H1 (cell line): ENCODE data around the gene TTYH2. TPM values are rescaled to one million over a fixed set of nuclear protein-coding genes. Genes with fewer than 3 reads are reported as not detected.

ENCODE experiments used
- CTCF ChIA-PET: fragments of 300-600 bp; sonication (Branson Sonifier 250); formaldehyde crosslinking; loops from one replicate; lab custom pipeline; 2021; ENCODE audit not compliant: partially characterized antibody; lab: Charles Lee
- POLR2A ChIA-PET: fragments of 300-600 bp; sonication (Branson Sonifier 250); formaldehyde crosslinking; loops from one replicate; lab custom pipeline; 2021; ENCODE audit warnings: inconsistent platforms; ENCODE audit not compliant: partially characterized antibody; lab: Charles Lee
- DNase-seq, 2 experiments: peaks; one replicate each; pipeline versions ENCODE4 v3.0.0 to v3.0.0-alpha.2; 2010 to 2022; ENCODE audit warnings: low spot score in 2 of 2, low read depth in 1 of 2, mixed read lengths in 1 of 2
- FAIRE-seq: peaks from 2 replicates; lab custom pipeline; 2011; peaks lifted over from hg19 to GRCh38; lab: Jason Lieb, UNC
- H2AFZ ChIP-seq: 2 replicates; pipeline ENCODE4 v1.8.1; 2012; ENCODE audit warnings: low read length, inconsistent platforms
- H2AK5ac ChIP-seq: 2 replicates; pipeline ENCODE4 v1.6.1; 2013; ENCODE audit warnings: low read depth, low read length
- H2BK120ac ChIP-seq: replicated peaks from 2 replicates; pipeline ENCODE3; 2013; ENCODE audit warnings: low read depth, low read length, inconsistent platforms
- H2BK12ac ChIP-seq: 2 replicates; pipeline ENCODE4 v1.6.1; 2013; ENCODE audit warnings: low read depth, low read length
- H2BK15ac ChIP-seq: 2 replicates; pipeline ENCODE4 v1.6.1; 2013; ENCODE audit warnings: low read length
- H2BK20ac ChIP-seq: 2 replicates; pipeline ENCODE4 v1.6.1; 2013; ENCODE audit warnings: low read length
- H2BK5ac ChIP-seq: 2 replicates; pipeline ENCODE4 v1.6.1; 2013; ENCODE audit warnings: low read depth, low read length
- H3K14ac ChIP-seq: 2 replicates; pipeline ENCODE4 v1.6.1; 2013; ENCODE audit warnings: inconsistent platforms; ENCODE audit not compliant: insufficient read length
- H3K18ac ChIP-seq: 2 replicates; pipeline ENCODE4 v1.6.1; 2013; ENCODE audit warnings: low read length; ENCODE audit errors: extremely low read depth
- H3K23ac ChIP-seq: 2 replicates; pipeline ENCODE4 v1.6.1; 2013; ENCODE audit warnings: inconsistent platforms; ENCODE audit not compliant: insufficient read length
- H3K23me2 ChIP-seq: 2 replicates; pipeline ENCODE4 v1.6.1; 2013; ENCODE audit warnings: low read depth, low read length
- H3K27ac ChIP-seq: 2 replicates; pipeline ENCODE4 v1.6.1; 2011; ENCODE audit warnings: low read depth, low read length, inconsistent platforms
- H3K27me3 ChIP-seq, 4 experiments: replicated peaks in 1 of 4; 1 replicate in 1 of 4; 2 replicates in 3 of 4; pipeline versions ENCODE4 v1.6.1 to v1.8.1; 2011 to 2013; ENCODE audit warnings: low read length in 3 of 4, mild to moderate bottlenecking in 3 of 4, inconsistent platforms in 2 of 4, mixed read lengths in 2 of 4, moderate library complexity in 1 of 4; ENCODE audit not compliant: control insufficient read depth in 3 of 4, insufficient read depth in 3 of 4; ENCODE audit errors: extremely low read depth in 1 of 4
- H3K36me3 ChIP-seq, 4 experiments: 2 replicates each; pipeline versions ENCODE4 v1.6.1 to v1.8.1; 2011 to 2013; ENCODE audit warnings: mild to moderate bottlenecking in 4 of 4, low read length in 3 of 4, moderate library complexity in 2 of 4, control low read depth in 1 of 4, inconsistent platforms in 1 of 4; ENCODE audit not compliant: insufficient read depth in 4 of 4, control insufficient read depth in 2 of 4
- H3K4ac ChIP-seq: replicated peaks from 2 replicates; pipeline ENCODE3; 2013; ENCODE audit warnings: low read length, low read depth, mixed read lengths, inconsistent platforms; ENCODE audit not compliant: insufficient read length
- H3K4me1 ChIP-seq, 4 experiments: replicated peaks in 1 of 4; 1 replicate in 1 of 4; 2 replicates in 3 of 4; pipeline versions ENCODE4 v1.6.1 to v1.8.1; 2011 to 2013; ENCODE audit warnings: low read length in 3 of 4, inconsistent platforms in 2 of 4, mixed read lengths in 1 of 4; ENCODE audit not compliant: insufficient read depth in 4 of 4, control insufficient read depth in 3 of 4
- H3K4me2 ChIP-seq, 2 experiments: 2 replicates each; pipeline versions ENCODE4 v1.6.1 to v1.8.1; 2011 to 2013; ENCODE audit warnings: low read depth in 2 of 2, low read length in 2 of 2, control low read depth in 1 of 2, inconsistent platforms in 1 of 2, mild to moderate bottlenecking in 1 of 2; ENCODE audit not compliant: insufficient read depth in 1 of 2
- H3K4me3 ChIP-seq, 4 experiments: fragments of 200-600, 300-600 bp in 1 of 4; sonication (generic), shearing (Covaris generic), sonication (Bioruptor Twin) in 1 of 4; 2 replicates each; pipeline versions ENCODE4 v1.5.1 to v1.8.1; 2011 to 2016; ENCODE audit warnings: low read length in 4 of 4, low read depth in 3 of 4, control low read depth in 2 of 4, inconsistent platforms in 2 of 4, mild to moderate bottlenecking in 2 of 4, mixed read lengths in 1 of 4, moderate library complexity in 1 of 4; ENCODE audit not compliant: insufficient read depth in 2 of 4; ENCODE audit errors: extremely low read depth in 1 of 4
- H3K56ac ChIP-seq: replicated peaks from 2 replicates; pipeline ENCODE3; 2013; ENCODE audit warnings: low read depth, mild to moderate bottlenecking, mixed read lengths, low read length, inconsistent platforms; ENCODE audit not compliant: insufficient read length
- H3K79me1 ChIP-seq: 2 replicates; pipeline ENCODE4 v1.6.1; 2013; ENCODE audit warnings: low read depth, low read length, control low read depth
- H3K79me2 ChIP-seq, 2 experiments: 2 replicates each; pipeline versions ENCODE4 v1.6.1 to v1.8.1; 2012 to 2013; ENCODE audit warnings: low read length in 2 of 2, mild to moderate bottlenecking in 2 of 2, inconsistent platforms in 1 of 2; ENCODE audit not compliant: insufficient read depth in 2 of 2, control insufficient read depth in 1 of 2
- H3K9ac ChIP-seq, 4 experiments: replicated peaks in 1 of 4; 1 replicate in 1 of 4; 2 replicates in 3 of 4; pipeline versions ENCODE4 v1.6.1 to v1.8.1; 2011 to 2013; ENCODE audit warnings: low read depth in 3 of 4, low read length in 3 of 4, control low read depth in 2 of 4, mild to moderate bottlenecking in 2 of 4, moderate library complexity in 2 of 4, inconsistent platforms in 1 of 4; ENCODE audit errors: extremely low read depth in 1 of 4
- H3K9me3 ChIP-seq, 2 experiments: 2 replicates each; pipeline versions ENCODE4 v1.6.1 to v1.8.1; 2012 to 2013; ENCODE audit warnings: mild to moderate bottlenecking in 2 of 2, moderate library complexity in 2 of 2, control low read depth in 1 of 2, inconsistent platforms in 1 of 2, low read depth in 1 of 2, low read length in 1 of 2, mixed read lengths in 1 of 2; ENCODE audit not compliant: insufficient read depth in 2 of 2
- H4K20me1 ChIP-seq, 2 experiments: replicated peaks in 1 of 2; 2 replicates each; pipeline versions ENCODE3 to v1.8.1; 2011 to 2013; ENCODE audit warnings: inconsistent platforms in 2 of 2, low read length in 2 of 2, mild to moderate bottlenecking in 1 of 2; ENCODE audit not compliant: insufficient read depth in 2 of 2, control insufficient read depth in 1 of 2
- H4K5ac ChIP-seq: 2 replicates; pipeline ENCODE4 v1.6.1; 2013; ENCODE audit warnings: low read length, low read depth, mixed read lengths, inconsistent platforms; ENCODE audit not compliant: insufficient read length
- H4K8ac ChIP-seq: 2 replicates; pipeline ENCODE4 v1.8.0; 2013; ENCODE audit warnings: mild to moderate bottlenecking, moderate library complexity, low read length, inconsistent platforms; ENCODE audit not compliant: insufficient read depth; ENCODE audit errors: extremely low read depth
- H4K91ac ChIP-seq: replicated peaks from 2 replicates; pipeline ENCODE3; 2013; ENCODE audit warnings: low read length, mixed read lengths, inconsistent platforms; ENCODE audit not compliant: insufficient read length
- RNF2 ChIP-seq: fragments of 200-900, 300-1000 bp; sonication (generic); IDR thresholded peaks from 2 replicates; pipeline ENCODE4 v1.7.1; 2016; ENCODE audit warnings: borderline replicate concordance, low read depth, mild to moderate bottlenecking, antibody characterized with exemption, low read length; ENCODE audit not compliant: poor library complexity, severe bottlenecking; ENCODE audit errors: missing control alignments
- WGBS, 2 experiments: shearing (Covaris generic) in 1 of 2; methylation state at CpG; one replicate each; pipeline versions ENCODE4 v1.1.6 to v1.1.7; 2013 to 2015; ENCODE audit warnings: low lambda C conversion rate in 2 of 2, mixed read lengths in 2 of 2, inconsistent platforms in 1 of 2, low coverage in 1 of 2, missing lambda C conversion rate in 1 of 2; ENCODE audit not compliant: insufficient replicate concordance in 2 of 2, insufficient coverage in 1 of 2, insufficient read length in 1 of 2; ENCODE audit errors: extremely low coverage in 1 of 2, missing lambda C conversion rate in 1 of 2; 5-methylcytosine and 5-hydroxymethylcytosine counted together
- polyA plus RNA-seq, 7 experiments: library from polyadenylated mRNA; depleted of rRNA in 3 of 7; stranded (reverse) in 5 of 7; unstranded in 2 of 7; fragments of >200 nt in 5 of 7; fragments of 200-250 nt in 2 of 7; gene quantifications; 1 replicate in 5 of 7; 2 replicates in 1 of 7; 4 replicates in 1 of 7; pipeline versions ENCODE4 v1.2.1 to v1.2.3, GENCODE V29; 2011 to 2013; ENCODE audit warnings: missing spikeins in 2 of 7, mixed read lengths in 2 of 7
- total RNA-seq: library from RNA; stranded (reverse); fragmentation: NEBNext Ultra II Directional; extraction: Animal tissue kit (Norgen Biotek cat#: 25700); gene quantifications from 2 replicates; pipeline ENCODE4 v1.2.1, GENCODE V29; 2021

The TTYH2 gene
- total and polyA plus RNA-seq, 2 of the 8 experiments (the other 6 are each of a cell fraction or from before 2014, with no cell fraction given), result 3.2 to 9.2 TPM

DNA sequence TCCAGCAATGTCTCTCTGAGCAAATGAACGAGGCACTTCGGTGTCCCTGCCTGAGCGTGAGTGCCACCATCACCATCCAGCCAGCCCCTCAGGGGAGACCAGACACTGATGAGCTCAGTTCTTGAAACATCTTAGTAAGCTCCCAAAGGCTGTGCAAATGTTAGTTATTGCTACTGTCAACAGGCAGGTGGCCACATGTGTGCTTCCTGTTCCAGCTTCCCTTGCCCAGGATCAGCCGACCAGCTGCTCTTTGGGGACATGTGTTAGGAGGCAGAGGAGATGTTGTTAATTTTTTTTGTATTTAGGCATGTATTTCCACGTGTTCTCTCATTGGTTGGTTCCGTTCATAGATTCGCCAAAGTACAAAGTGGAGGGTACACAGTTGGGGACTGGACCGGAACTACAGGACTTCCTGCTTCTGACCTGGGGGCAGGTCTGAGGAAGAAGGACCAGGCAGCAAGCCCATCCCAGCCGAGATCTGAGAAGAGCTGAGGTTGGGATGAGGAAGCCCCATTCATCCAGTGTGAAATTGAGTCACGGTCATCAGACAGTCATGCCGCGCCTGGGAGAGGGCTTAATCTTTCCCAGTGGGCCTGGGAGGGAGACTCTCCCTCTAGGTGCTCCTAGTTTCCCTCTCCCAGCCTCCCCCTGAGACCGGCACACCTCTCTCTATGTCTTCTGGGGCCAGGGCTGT, 3.8 kb downstream of the TTYH2 start:
- H3K4me3 ChIP-seq, result no peak overlapping the region
- no peak overlapping the region for H3K4me2 ChIP-seq
- H2AK5ac ChIP-seq, result no peak overlapping the region
- no peak overlapping the region for H2BK12ac ChIP-seq
- H3K79me2 ChIP-seq, result no peaks in the 10 kb centered on the region
- H3K18ac ChIP-seq, result no peak overlapping the region
- no peak overlapping the region for H2BK5ac ChIP-seq
- H3K23ac ChIP-seq, result no peak overlapping the region
- TF ChIP-seq RNF2, result no peak
- H2BK15ac ChIP-seq, result no peak overlapping the region
- no peak overlapping the region for H3K27ac ChIP-seq
- CTCF ChIA-PET, result interaction anchor here (0.6 to 1.7 kb wide), 6 partner anchors 9 to 68 kb away, joined by 3 to 7 read pairs (median 3); partner anchors contain the start of gene RPL38
- H4K20me1 ChIP-seq, result no peaks in the 10 kb centered on the region
- peaks cover 16% of the 10 kb centered on the region for H3K23me2 ChIP-seq
- H3K27me3 ChIP-seq, result peaks cover 2 to 17% (median 9%) of the 10 kb centered on the region in 4 experiments; a peak in 6 of 7 replicates
- 91% methylated on average over 13 of the region's 13 CpGs; no CpG with 5 or more reads in 1 of the 2 experiments for WGBS, 2 experiments
- no peak overlapping the region for H4K8ac ChIP-seq
- FAIRE-seq, result no peak
- H2BK120ac ChIP-seq, result no peak overlapping the region
- H3K9me3 ChIP-seq, result no peaks in the 10 kb centered on the region
- no peak overlapping the region for H3K56ac ChIP-seq
- no peak overlapping the region for H2BK20ac ChIP-seq
- H3K4me1 ChIP-seq, result peaks cover 0 to 7% (median 4%) of the 10 kb centered on the region in 4 experiments; a peak in 6 of 7 replicates
- H3K79me1 ChIP-seq, result no peaks in the 10 kb centered on the region; the same call in 1 of the 2 replicates
- H3K14ac ChIP-seq, result no peak overlapping the region
- H3K9ac ChIP-seq, result no peak overlapping the region
- DNase-seq, result no peak
- no peak overlapping the region for H4K91ac ChIP-seq
- H2AFZ ChIP-seq, result no peak overlapping the region
- no peak overlapping the region for H3K4ac ChIP-seq
- H3K36me3 ChIP-seq, result no peaks in the 10 kb centered on the region
- H4K5ac ChIP-seq, result no peak overlapping the region
- POLR2A ChIA-PET, result interaction anchor here (0.7 to 2.1 kb wide), 5 partner anchors 9 to 29 kb away, joined by 3 to 10 read pairs (median 7); no protein-coding TSS in a partner anchor
